Parathyroid adenoma (tissue), 2 donors: ENCODE measurements around the gene SFXN5.
A peak's percentile ranks its signal among the peaks of the same experiment; 100 is the strongest.

ENCODE experiments used
- H2AFZ ChIP-seq: fragments of 300-600 bp; sonication (generic); one replicate; pipeline ENCODE4 v1.7.0; 2017; ENCODE audit warnings: antibody characterized with exemption, mild to moderate bottlenecking
- H3K27ac ChIP-seq: fragments of 300-600 bp; sonication (generic); one replicate; pipeline ENCODE4 v1.7.0; 2017
- H3K27me3 ChIP-seq: fragments of 300-600 bp; sonication (generic); one replicate; pipeline ENCODE4 v1.7.0; 2017; ENCODE audit warnings: low read length; ENCODE audit not compliant: control insufficient read depth, insufficient read depth
- H3K36me3 ChIP-seq: fragments of 300-600 bp; sonication (generic); one replicate; pipeline ENCODE4 v1.7.0; 2017; ENCODE audit warnings: low read length; ENCODE audit not compliant: control insufficient read depth, insufficient read depth
- H3K4me1 ChIP-seq: fragments of 300-600 bp; sonication (generic); one replicate; pipeline ENCODE4 v1.7.0; 2017; ENCODE audit warnings: control low read depth
- H3K4me2 ChIP-seq: fragments of 300-600 bp; sonication (generic); one replicate; pipeline ENCODE4 v1.7.0; 2017; ENCODE audit warnings: low read length
- H3K4me3 ChIP-seq: fragments of 300-600 bp; sonication (generic); one replicate; pipeline ENCODE4 v1.7.0; 2017; ENCODE audit warnings: low read depth, low read length
- H3K79me2 ChIP-seq: fragments of 300-600 bp; sonication (generic); one replicate; pipeline ENCODE4 v1.7.0; 2017; ENCODE audit warnings: control low read depth
- H3K9ac ChIP-seq: fragments of 300-600 bp; sonication (generic); one replicate; pipeline ENCODE4 v1.7.0; 2017; ENCODE audit warnings: mild to moderate bottlenecking
- H3K9me3 ChIP-seq: fragments of 300-600 bp; sonication (generic); one replicate; pipeline ENCODE4 v1.7.0; 2017; ENCODE audit warnings: low read length; ENCODE audit not compliant: control insufficient read depth
- TF ChIP-seq, protein P1 (sequence below): fragments of 300-600 bp; sonication (generic); IDR thresholded peaks from one replicate; pipeline ENCODE4 v1.7.0; 2017; ENCODE audit warnings: antibody characterized with exemption, mild to moderate bottlenecking
- donor health status: primary hyperparathyroidism.

The SFXN5 gene

DNA sequence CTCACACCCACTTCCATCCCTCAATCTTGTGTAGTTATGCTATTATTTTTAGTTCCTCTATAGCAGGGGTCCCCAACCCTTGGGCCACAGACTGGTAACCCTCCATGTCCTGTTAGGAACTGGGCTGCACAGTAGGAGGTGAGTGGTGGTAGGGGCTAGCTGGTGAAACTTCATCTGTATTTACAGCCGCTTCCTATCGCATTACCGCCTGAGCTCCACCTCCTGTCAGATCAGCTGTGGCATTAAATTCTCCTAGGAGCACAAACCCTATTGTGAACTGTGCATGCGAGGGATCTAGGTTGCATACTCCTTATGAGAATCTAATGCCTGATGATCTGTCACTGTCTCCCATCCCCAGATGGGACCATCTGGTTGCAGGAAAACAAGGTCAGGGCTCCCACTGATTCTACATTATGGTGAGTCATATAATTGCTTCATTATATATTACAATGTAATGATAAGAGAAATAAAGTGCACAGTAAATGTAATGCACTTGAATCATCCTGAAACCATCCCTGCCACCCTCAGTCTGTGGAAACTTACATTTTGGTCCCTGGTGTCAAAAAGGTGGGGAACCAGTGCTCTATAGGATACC is 42.9 kb upstream of the SFXN5 start:
- no peaks in the 10 kb centered on the region for H3K36me3 ChIP-seq
- no peak overlapping the region for H3K4me2 ChIP-seq
- H3K27ac ChIP-seq: no peak overlapping the region
- H3K9ac ChIP-seq: no peak overlapping the region
- peaks cover 20% of the 10 kb centered on the region for H3K79me2 ChIP-seq
- H3K4me1 ChIP-seq: peaks cover 12% of the 10 kb centered on the region
- TF ChIP-seq, protein P1, sequence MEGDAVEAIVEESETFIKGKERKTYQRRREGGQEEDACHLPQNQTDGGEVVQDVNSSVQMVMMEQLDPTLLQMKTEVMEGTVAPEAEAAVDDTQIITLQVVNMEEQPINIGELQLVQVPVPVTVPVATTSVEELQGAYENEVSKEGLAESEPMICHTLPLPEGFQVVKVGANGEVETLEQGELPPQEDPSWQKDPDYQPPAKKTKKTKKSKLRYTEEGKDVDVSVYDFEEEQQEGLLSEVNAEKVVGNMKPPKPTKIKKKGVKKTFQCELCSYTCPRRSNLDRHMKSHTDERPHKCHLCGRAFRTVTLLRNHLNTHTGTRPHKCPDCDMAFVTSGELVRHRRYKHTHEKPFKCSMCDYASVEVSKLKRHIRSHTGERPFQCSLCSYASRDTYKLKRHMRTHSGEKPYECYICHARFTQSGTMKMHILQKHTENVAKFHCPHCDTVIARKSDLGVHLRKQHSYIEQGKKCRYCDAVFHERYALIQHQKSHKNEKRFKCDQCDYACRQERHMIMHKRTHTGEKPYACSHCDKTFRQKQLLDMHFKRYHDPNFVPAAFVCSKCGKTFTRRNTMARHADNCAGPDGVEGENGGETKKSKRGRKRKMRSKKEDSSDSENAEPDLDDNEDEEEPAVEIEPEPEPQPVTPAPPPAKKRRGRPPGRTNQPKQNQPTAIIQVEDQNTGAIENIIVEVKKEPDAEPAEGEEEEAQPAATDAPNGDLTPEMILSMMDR: no peak
- H2AFZ ChIP-seq: no peak overlapping the region
- H3K27me3 ChIP-seq: no peaks in the 10 kb centered on the region
- H3K9me3 ChIP-seq: no peaks in the 10 kb centered on the region
- no peak overlapping the region for H3K4me3 ChIP-seq

DNA sequence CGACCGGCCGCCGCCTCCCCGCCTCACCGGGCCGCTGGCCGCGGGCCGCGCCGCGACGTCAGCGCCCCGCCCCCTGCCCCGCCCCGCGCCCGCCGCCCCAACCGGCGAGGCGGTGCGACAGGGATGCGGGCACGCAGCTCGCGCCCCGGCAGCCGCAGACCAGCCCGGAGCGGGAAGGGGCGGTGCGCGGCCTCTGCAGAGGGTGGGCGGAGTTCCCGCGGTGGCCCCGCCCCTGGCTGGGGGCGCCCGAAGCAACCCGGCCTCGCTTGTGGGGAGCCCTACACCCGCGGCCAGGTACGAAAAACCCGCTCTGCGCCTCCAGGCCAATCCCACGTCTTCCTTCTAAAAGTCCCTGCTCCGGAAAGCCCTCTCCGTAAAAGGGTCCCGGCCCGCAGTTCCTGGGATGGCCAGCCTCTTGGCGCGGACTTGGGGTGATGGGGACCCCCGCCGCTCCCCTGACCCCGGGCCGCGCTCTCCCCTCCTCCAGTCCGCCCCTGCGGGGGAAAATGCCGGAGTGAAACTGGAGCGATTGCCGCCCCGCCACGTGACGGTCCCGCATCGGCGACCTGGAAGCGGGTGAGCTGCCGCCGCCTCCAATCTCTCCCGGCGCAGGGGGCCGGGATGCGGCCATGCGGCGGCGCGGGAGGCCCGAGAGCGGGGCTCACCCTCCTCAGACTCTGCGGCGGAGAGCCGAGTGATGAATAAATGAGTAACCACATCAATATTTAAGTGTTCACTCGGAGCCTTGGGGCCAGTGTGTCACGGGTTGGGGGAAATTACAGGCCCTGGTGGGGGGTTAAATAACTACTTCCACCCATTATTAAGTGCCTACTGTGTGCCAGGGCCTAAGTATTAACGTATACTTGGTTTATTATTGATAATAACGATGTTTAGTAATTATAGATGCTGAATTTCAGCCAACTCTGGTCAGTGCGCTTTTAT is 41.7 kb upstream of the SFXN5 start, which contains the start of gene RAB11FIP5:
TSS of gene RAB11FIP5 (minus strand) at position 36 of the 942 bp plus-strand sequence. CDS start 171 bp downstream, outside the sequence.
- Histone ChIP-seq H3K27me3 (no peaks in the 10 kb centered on the region), H3K79me2 (peaks cover 32% of the 10 kb centered on the region)

DNA sequence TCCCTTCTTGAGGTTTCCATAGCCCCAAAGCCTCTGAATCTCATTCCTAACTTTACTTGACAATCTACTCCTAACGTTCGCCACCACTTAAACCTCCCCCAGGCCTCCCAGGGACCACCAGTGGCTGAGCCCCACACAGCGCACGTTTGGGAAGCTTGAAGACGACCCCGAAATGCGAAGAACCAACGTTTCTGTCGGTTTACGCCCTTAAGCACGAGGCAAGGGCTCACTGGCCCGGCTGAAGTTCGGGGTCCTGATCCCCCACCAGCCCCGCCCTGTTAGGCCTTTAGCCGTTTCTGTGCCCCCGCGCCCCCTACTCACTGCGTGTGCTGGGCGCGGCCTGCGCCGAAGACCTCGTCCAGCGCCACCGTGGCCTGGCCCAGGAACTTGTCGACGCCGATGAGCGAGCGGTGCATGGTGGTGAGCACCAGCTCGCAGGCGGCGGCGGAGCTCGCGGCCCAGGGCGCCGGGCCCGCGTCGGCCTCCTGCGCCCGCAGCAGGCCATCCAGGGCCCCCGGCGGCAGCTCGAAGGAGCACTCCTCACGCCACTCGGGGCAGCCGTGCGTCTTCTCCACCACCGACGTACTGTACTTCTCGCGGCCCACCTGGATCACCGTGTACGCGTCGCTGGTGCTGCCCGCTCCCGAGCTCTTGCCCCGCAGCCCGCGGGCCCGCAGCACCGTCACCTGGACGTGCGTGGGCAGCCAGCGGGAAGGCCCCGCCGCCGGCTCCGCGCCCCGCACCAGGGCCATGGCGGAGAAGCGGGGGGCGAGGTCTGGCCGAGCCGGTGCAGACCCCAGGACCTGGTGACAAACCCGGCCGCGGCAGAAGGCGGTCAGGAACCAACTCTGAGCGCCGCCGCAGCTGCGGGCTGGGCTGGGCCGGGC is 40.8 kb upstream of the SFXN5 start:
- peak overlapping the region; percentile 97 for H3K9ac ChIP-seq
- no peaks in the 10 kb centered on the region for H3K9me3 ChIP-seq
- TF ChIP-seq, protein P1: no peak
- H3K36me3 ChIP-seq: no peaks in the 10 kb centered on the region
- peak overlapping the region; percentile 81 for H3K4me3 ChIP-seq
- peak overlapping the region; percentile 65 for H2AFZ ChIP-seq
- peaks cover 39% of the 10 kb centered on the region for H3K79me2 ChIP-seq
- peaks cover 30% of the 10 kb centered on the region for H3K4me1 ChIP-seq
- peak overlapping the region; percentile 86 for H3K4me2 ChIP-seq
- H3K27ac ChIP-seq: peak overlapping the region; percentile 91
- H3K27me3 ChIP-seq: no peaks in the 10 kb centered on the region

More for the DNA sequence above, 41.7 kb upstream of the SFXN5 start, which contains the start of gene RAB11FIP5:
- H3K9me3 ChIP-seq: no peaks in the 10 kb centered on the region
- peak within 1 kb of the TSS; percentile 97 for H3K9ac ChIP-seq
- peak within 1 kb of the TSS; percentile 91 for H2AFZ ChIP-seq
- H3K4me3 ChIP-seq: peak within 1 kb of the TSS; percentile 85
- H3K36me3 ChIP-seq: no peaks in the 10 kb centered on the region
- H3K4me2 ChIP-seq: peak within 1 kb of the TSS; percentile 93
- TF ChIP-seq, protein P1: peak; percentile 19
- peak within 1 kb of the TSS; percentile 92 for H3K27ac ChIP-seq
- H3K4me1 ChIP-seq: peaks cover 23% of the 10 kb centered on the region

DNA sequence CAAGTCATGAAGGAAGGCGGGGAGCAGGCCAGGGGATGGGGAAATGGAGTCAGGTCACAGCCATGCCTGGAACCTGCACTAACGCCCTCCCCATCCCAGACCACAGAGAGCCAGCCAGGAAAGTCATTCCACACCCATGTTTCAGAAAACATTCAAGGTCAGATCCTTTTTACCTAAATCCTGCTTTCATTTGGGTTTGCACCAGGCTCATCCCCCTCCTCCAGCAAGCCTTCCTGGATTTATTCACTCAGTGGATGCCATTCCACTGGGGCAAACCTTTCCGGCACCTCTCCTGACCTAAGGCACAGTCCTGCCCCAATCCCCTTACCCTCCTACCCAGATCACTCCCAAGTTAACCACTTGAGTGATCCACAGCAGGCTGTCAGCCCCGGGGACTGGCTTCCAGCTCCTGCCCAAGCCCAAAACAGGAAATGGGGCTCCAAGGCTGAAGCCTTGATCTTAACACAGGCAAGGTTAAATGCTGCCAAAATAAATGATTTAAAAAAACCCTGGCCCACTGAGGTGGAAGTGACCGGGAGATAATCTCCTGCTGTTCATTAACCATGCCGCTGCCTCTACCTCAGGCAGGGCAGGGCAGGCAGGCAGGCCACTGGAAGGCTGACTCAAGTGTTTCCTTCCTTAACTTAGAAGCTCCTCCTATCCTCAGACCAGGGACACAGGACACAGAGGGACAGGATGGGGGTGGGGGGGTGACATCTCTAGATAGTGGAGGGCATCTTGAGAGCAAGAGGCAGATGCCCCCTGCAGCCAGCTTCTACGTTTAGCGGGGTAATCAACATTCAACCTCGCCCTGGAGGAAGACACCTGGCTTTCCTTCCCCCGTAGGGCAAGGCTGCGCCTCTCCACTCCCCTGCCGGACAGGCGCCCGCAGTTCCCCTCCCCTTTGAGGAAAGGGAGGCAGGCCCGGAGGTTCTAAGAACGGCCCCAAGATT is 39.8 kb upstream of the SFXN5 start:
- H3K27ac ChIP-seq: peak overlapping the region; percentile 91
- TF ChIP-seq, protein P1: no peak
- H3K4me3 ChIP-seq: peak overlapping the region; percentile 81
- no peaks in the 10 kb centered on the region for H3K9me3 ChIP-seq
- peaks cover 49% of the 10 kb centered on the region for H3K79me2 ChIP-seq
- H3K4me1 ChIP-seq: peaks cover 39% of the 10 kb centered on the region
- no peaks in the 10 kb centered on the region for H3K27me3 ChIP-seq
- peak overlapping the region; percentile 86 for H3K4me2 ChIP-seq
- no peaks in the 10 kb centered on the region for H3K36me3 ChIP-seq
- H3K9ac ChIP-seq: peak overlapping the region; percentile 97
- H2AFZ ChIP-seq: peak overlapping the region; percentile 65
